HG03060 (cell line): ENCODE measurements around the gene SKAP2.
"Not testable (repeated sequence)": the region's sequence is repeated elsewhere in the genome, so short reads cannot be mapped to it uniquely, and the experiment has no call there.

Source experiments
- ATAC-seq: cut with Tn5 transposase; IDR thresholded peaks from one replicate; pipeline ENCODE4 v1.9.1; 2021; ENCODE audit warnings: low read depth, moderate number of reproducible peaks; ENCODE audit not compliant: unreplicated experiment

SKAP2 gene

DNA sequence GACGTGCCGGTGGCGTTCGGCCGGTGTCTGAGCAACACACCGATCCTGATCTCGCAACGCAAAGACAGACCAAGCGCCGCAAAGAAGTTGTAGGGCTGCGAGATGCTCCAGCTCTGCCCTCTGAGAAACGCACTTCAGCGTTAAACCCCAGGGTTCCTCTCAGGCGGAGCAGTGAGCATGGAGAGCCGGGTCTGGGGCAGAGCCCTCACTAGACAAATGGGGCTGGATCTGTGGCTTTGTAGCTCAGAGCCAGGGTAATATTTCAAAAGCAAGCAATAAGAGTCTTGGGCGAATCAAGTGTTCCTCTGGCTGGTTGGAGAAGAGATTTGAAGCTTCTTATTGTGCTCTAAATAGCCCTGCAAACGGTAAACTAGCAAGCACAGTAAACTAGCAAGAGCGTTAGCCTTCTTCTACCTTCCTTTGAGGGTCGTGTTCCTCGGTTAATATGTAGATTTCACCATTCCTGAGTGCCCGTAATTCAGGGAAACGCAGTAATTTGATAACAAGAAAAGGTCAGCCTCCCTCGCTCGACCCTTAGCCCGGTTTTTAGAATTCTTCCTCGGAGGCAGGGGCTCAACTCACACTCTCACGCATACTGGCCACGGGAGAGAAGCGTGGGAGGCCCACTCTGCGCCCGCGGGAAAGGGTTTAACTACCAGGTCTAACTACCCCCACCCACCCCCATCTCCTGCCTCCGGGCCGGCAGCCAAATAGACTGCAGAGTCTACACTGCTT lies 6.7 kb downstream of the SKAP2 start:
- no peak for ATAC-seq

- ATAC-seq: no peak
Observed at GRCh38 chr7:26857170-26857505, 7.3 kb downstream of the SKAP2 start.

DNA sequence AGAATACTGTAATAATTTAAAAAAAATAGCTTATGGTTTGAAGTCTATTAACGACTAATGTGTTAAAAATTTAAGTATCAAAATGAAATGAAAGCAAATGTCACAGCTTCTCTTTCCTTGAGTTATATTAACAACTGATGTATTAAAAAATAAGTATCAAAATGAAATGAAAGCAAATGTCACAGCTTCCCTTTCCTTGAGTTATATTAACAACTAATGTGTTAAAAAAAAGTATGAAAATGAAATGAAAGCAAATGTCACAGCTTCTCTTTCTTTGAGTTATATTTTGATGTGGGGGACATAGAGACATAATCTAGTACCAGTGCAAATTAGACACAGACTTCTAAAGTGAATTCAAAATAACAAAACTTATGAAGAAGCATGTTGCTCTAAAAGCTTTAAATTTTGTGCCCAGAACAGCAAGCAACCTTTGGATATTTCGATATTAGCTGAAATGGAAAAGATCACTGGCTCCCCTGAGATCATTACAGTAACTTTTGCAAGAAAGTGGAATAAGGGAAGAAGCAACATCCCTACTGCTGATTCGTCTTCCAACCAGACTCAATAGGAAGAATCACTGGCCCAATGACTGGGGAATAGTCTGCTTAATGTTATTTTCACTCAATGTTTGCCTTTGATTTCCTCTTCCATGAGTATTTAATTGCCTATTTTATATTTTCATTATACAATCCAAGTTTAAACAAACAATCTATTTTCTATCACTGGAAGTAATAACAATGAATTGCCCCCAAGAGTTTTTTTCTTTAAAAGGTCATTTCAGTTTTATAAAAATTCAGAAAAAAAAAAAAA lies 8.0 kb downstream of the SKAP2 start:
- ATAC-seq: no peak

GRCh38 chr7:26854876-26855855 lies 9.2 kb downstream of the SKAP2 start:
- no peak for ATAC-seq

GRCh38 chr7:26853788-26854393 lies 10.5 kb downstream of the SKAP2 start:
- no peak for ATAC-seq

GRCh38 chr7:26850193-26850651 lies 14.2 kb downstream of the SKAP2 start:
- ATAC-seq: no peak

DNA sequence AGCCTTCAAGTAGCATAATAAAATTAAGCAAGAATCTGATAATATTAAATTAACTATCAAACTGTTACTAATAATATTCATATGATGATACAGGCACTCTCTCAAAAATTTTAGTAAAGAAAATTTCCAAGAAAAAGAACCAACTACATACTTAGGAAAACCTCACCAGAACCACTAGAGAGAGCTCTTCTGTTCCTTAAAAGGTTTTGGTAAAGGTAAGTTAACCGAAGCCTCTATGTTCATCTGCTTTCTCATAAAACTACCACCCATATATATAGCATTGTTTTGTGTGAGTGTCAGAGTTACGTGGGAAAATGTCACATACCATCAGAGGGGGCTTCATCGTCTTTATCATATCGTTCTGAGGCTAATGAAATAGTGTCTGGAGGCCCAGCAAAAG lies 20.7 kb downstream of the SKAP2 start:
- ATAC-seq: no peak

DNA sequence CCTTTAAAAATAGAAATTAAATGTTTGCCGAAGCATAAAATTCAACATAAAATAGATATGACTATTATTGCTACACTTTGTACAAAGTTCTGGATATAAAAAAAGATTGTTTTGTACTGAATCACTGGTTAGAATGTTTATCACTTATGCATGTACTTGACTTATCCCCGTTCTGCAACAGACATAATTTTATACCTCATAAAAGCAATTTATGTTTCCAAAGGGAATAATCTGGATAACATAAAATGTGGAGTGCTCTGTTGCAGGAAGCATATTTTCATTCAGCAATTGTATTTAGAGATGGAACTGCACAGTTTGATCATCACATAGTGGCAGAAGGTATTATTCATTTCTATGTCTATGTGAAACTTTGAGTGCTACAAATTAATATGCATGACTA lies 21.5 kb downstream of the SKAP2 start:
- no peak for ATAC-seq

DNA sequence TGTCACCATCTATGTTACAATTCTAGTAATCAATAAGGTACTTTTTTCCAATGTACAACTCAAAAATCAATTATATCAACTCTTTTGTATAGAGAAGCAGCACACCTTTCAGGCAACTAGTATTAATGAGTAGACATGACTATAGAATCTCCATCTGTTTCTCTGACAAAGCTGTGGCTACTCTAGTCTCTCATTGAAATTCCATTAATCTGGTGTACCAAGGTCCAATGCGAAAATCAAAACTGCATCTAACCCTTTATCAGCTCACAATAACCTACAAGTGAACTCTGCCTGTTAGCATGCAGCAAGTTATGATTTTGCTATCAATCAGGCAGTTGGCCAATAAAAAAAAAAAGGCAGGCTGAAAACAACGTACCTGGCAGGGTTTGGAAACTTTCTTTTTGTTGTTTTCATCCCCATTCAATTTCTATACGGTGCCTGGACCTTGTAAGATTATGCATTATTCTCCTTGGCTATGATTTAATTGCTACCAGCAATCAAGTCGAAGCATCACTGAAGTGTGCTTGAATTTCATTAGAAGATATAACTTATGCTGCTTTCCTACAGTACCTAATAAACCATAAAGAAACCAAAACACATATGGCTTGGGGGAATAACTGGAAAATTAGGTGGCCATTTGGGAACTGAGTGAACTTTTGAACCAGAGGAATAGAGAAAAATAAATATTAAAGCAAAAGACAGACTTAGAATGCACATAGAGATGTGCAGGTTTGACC lies 23.2 kb downstream of the SKAP2 start:
- no peak for ATAC-seq

- ATAC-seq: not testable (repeated sequence)
Observed at GRCh38 chr7:26836793-26837192, 27.6 kb downstream of the SKAP2 start.

GRCh38 chr7:26815426-26815825 lies 49.0 kb downstream of the SKAP2 start:
- ATAC-seq: no peak

DNA sequence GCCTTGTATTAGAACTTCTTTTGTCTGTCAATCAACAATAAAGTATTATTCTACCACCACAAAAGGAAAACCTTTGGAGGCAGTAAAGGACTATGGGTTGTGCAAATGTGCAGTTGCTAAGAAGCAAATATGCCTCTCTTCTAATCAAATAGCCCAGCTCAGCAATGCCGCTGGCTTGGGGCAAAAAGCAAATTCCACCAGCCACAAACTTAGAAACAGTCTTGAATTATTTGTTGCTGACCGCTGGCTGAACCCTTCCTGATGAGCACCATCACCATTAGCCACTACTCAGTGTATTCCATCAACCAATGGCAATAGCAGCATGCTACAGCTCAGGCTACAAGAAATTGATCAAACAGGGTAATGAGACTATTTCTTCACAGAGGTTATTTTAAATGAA lies 51.0 kb downstream of the SKAP2 start:
- ATAC-seq: no peak

DNA sequence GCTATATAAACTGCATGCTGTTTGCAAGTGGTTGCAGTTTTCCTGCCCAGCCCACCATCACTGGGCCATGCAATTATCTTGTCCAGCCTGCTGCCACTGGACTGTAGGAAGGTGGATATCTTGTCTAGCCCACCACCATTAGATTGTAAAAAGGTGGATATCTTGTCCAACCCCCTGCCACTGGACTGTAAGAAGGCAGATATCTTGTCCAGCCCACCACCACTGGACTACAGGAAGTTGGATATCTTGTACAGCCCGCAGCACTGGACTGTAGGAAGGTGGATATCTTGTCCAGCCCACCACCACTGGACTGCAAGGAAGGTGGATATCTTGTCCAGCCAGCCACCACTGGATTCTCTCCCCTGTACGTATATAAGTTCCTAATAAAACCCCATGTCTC lies 69.8 kb downstream of the SKAP2 start:
- no peak for ATAC-seq

DNA sequence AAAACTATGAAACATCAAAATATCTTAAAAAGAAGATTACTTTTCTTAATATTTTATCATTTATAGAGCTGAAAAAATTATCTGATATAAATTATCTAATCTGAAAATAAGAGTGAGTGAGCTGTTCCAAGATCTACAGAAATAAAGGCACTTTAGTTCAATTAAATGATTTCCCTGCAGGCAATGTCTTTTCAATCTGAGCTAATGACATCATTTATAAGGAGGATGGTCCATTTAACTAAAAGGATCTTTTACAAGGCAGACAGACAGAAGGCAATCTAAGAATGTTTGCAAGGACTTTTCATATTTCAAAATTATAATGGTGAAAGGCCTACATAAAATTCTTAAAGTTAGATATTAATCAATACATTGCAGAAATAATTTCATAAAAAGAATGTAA lies 71.8 kb downstream of the SKAP2 start:
- ATAC-seq: no peak

- no peak for ATAC-seq
Observed at GRCh38 chr7:26792006-26792405, 72.4 kb downstream of the SKAP2 start.

DNA sequence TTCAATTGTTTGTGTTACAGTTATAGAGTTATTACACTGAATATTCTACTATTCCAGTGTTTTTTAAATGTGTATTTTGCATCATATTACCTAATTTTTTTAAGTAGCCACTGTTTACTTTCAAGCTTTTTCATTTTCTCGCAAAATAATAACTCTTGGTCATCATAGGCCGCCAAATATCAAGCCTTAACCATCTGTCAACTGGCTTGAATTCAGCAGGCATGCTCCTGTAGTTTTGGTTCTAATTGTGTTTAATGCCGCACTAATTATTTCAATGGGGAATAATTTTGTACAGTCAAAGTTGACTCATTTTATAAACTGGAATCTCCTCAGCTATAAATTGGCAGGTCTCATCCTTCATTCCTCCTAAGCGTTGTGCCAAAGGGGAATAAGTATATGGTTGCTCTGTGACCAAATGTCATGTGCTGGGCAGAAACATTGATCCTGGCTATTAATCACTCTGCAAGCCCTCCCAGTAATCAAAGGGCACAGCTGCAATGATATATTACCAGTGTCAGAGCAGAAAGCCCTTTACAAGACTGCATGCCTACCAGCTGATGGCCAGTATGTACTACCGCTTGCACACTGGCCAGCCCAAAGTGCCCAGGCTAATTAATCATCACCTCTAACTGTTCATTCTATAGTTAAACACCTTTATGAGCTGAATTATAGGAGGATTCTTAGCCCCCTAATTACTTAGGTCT lies 74.8 kb downstream of the SKAP2 start:
- ATAC-seq: no peak

DNA sequence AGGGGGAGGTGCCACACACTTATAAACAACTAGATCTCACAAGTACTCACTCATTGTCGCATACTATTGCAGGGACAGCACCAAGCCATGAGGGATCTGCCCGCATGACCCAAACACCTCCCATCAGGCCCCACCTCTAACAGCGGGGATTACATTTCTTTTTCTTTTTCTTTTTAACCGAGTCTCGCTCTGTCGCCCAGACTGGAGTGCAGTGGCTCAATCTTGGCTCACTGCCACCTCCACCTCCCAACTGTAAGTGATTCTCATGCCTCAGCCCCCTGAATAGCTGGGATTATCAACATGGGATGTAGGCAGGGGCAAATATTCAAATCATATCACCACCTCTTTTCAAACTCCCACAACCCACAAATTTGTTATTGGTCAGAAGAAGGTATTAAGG lies 76.7 kb downstream of the SKAP2 start:
- ATAC-seq: no peak

GRCh38 chr7:26784118-26784517 lies 80.3 kb downstream of the SKAP2 start:
- ATAC-seq: no peak

- no peak for ATAC-seq
Observed at GRCh38 chr7:26782501-26782900, 81.9 kb downstream of the SKAP2 start.
